A673 (cell line): ENCODE data around the gene AKAP1.

Experiments
- EZH2 ChIP-seq: fragments of 200-600 bp; sonication (generic); IDR thresholded peaks from 2 replicates; pipeline ENCODE4 v1.6.1; 2017; ENCODE audit warnings: borderline replicate concordance, low read depth, mild to moderate bottlenecking, mixed read lengths, antibody characterized with exemption, low read length; ENCODE audit not compliant: poor library complexity, severe bottlenecking
- TF ChIP-seq, protein P1 (sequence below): fragments of 300-800, 200-600 bp; sonication (generic); conservative IDR thresholded peaks from 2 replicates; pipeline ENCODE4 v1.5.1; 2017; ENCODE audit warnings: low read depth, mild to moderate bottlenecking, antibody characterized with exemption, low read length, moderate library complexity, mixed read lengths

DNA sequence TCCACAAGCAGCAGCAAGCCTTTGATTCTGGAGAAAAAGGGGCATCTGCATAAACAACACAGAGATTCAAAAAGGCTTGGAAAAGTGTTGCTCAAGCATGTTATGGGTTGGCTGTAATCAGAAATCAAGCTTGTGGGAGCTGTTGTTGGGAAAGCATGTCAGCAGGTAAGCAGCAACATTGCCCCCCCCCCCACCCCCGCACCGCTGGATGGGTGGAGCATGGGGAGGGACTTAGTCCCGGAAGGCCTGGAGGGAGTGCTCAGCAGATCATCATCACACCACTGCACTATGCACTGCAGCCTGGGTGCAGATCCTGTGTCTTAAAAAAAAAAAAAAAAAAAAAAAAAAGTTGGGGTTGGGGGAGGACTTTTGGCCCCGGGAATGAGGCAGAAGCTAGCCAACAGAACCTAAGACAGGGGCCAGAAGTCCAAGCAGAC, 16.8 kb upstream of the AKAP1 start:
- TF ChIP-seq, protein P1, sequence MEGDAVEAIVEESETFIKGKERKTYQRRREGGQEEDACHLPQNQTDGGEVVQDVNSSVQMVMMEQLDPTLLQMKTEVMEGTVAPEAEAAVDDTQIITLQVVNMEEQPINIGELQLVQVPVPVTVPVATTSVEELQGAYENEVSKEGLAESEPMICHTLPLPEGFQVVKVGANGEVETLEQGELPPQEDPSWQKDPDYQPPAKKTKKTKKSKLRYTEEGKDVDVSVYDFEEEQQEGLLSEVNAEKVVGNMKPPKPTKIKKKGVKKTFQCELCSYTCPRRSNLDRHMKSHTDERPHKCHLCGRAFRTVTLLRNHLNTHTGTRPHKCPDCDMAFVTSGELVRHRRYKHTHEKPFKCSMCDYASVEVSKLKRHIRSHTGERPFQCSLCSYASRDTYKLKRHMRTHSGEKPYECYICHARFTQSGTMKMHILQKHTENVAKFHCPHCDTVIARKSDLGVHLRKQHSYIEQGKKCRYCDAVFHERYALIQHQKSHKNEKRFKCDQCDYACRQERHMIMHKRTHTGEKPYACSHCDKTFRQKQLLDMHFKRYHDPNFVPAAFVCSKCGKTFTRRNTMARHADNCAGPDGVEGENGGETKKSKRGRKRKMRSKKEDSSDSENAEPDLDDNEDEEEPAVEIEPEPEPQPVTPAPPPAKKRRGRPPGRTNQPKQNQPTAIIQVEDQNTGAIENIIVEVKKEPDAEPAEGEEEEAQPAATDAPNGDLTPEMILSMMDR: no peak
- TF ChIP-seq EZH2: no peak
